ENCODE results near the gene PJA2. TPM values are rescaled to one million over a fixed set of nuclear protein-coding genes. Genes with fewer than 3 reads are reported as not detected.

PJA2 gene
- total and polyA plus RNA-seq, 9 of the 15 experiments (the other 6 are each of a cell fraction or from before 2014, with no cell fraction given): 25.1 to 82.1 (median 50.1) TPM

- TF ChIP-seq CEBPG (CRISPR knock-in tag; IDR thresholded peaks at IDR 0.05): no peak
- TF ChIP-seq CEBPG (tag; conservative IDR thresholded peaks at IDR 0.05 in 1 of 2, IDR thresholded peaks at IDR 0.05 in 1 of 2): 0 out of 4 replicates have a peak, but pooled peaks of 1 of the 2 experiments have one; percentile 18
- peak; percentile 70; the same call in 1 of the 2 replicates for TF ChIP-seq JUN (IDR thresholded peaks at IDR 0.05; ENCODE audit: borderline replicate concordance, low read depth, low read length)
- TF ChIP-seq JUN (CRISPR knock-in tag; IDR thresholded peaks at IDR 0.05; ENCODE audit: borderline replicate concordance): no peak
- TF ChIP-seq RAD21 (CRISPR knock-in tag; conservative IDR thresholded peaks at IDR 0.05 in 1 of 2, IDR thresholded peaks at IDR 0.05 in 1 of 2): 0 out of 4 replicates have a peak, but pooled peaks of 1 of the 2 experiments have one; percentile 13
- TF ChIP-seq ZNF395 (CRISPR knock-in tag; IDR thresholded peaks at IDR 0.05): peak; percentile 76; the same call in 1 of the 2 replicates
- no peak for TF ChIP-seq ZNF407 (IDR thresholded peaks at IDR 0.05; ENCODE audit: low read depth)
- TF ChIP-seq CREM (IDR thresholded peaks at IDR 0.05; ENCODE audit: low read depth): 0 out of 2 replicates have a peak, but pooled peaks have one; percentile 25
- 0 out of 2 replicates have a peak, but pooled peaks have one; percentile 4 for TF ChIP-seq ATF6 (CRISPR knock-in tag; IDR thresholded peaks at IDR 0.05)
- peak; percentile 53; the same call in 1 of the 2 replicates for TF ChIP-seq SMARCA4 (IDR thresholded peaks at IDR 0.05)
- TF ChIP-seq HMBOX1 (IDR thresholded peaks at IDR 0.05): peak; percentile 58; the same call in 1 of the 2 replicates
- TF ChIP-seq MAZ (CRISPR knock-in tag; conservative IDR thresholded peaks at IDR 0.05 in 1 of 2, IDR thresholded peaks at IDR 0.05 in 1 of 2): peak in 1 of 2 experiments; percentile 20; a peak in 1 of 4 replicates
- TF ChIP-seq ILK (tag; IDR thresholded peaks at IDR 0.05; ENCODE audit: borderline replicate concordance, low read depth): no peak
- no peak for TF ChIP-seq PURB (CRISPR knock-in tag; IDR thresholded peaks at IDR 0.05; ENCODE audit: low read depth)
Measured at GRCh38 chr5:109411627-109412026, 1.9 kb upstream of the PJA2 start (continued).
